D721Med (cell line): ENCODE results near the gene MAF.

Experiments used
- DNase-seq: peaks from one replicate; pipeline ENCODE4 v3.0.0; 2011; ENCODE audit warnings: low spot score; ENCODE audit not compliant: insufficient read length
- FAIRE-seq: peaks from 2 replicates; lab custom pipeline; 2011; peaks lifted over from hg19 to GRCh38; lab: Jason Lieb, UNC
- TF ChIP-seq, protein P1 (sequence below): IDR thresholded peaks from 2 replicates; pipeline ENCODE4 v1.5.1; 2012; ENCODE audit warnings: mild to moderate bottlenecking, control low read depth; ENCODE audit not compliant: insufficient read depth; ENCODE audit errors: missing control alignments

Gene MAF

GRCh38 chr16:79559532-79559931 is 41.0 kb downstream of the MAF start:
- no peak for FAIRE-seq
- no peak for DNase-seq
- TF ChIP-seq, protein P1, sequence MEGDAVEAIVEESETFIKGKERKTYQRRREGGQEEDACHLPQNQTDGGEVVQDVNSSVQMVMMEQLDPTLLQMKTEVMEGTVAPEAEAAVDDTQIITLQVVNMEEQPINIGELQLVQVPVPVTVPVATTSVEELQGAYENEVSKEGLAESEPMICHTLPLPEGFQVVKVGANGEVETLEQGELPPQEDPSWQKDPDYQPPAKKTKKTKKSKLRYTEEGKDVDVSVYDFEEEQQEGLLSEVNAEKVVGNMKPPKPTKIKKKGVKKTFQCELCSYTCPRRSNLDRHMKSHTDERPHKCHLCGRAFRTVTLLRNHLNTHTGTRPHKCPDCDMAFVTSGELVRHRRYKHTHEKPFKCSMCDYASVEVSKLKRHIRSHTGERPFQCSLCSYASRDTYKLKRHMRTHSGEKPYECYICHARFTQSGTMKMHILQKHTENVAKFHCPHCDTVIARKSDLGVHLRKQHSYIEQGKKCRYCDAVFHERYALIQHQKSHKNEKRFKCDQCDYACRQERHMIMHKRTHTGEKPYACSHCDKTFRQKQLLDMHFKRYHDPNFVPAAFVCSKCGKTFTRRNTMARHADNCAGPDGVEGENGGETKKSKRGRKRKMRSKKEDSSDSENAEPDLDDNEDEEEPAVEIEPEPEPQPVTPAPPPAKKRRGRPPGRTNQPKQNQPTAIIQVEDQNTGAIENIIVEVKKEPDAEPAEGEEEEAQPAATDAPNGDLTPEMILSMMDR = no peak

GRCh38 chr16:79557421-79557820 is 43.1 kb downstream of the MAF start:
- no peak for FAIRE-seq
- TF ChIP-seq, protein P1 = no peak
- no peak for DNase-seq

- FAIRE-seq (no peak), DNase-seq (no peak)
- TF ChIP-seq, protein P1 = no peak
These were observed 45.6 kb downstream of the MAF start for GRCh38 chr16:79554912-79555311.

- FAIRE-seq (no peak), DNase-seq (no peak)
These were observed 50.2 kb downstream of the MAF start for GRCh38 chr16:79550373-79550772.

DNA sequence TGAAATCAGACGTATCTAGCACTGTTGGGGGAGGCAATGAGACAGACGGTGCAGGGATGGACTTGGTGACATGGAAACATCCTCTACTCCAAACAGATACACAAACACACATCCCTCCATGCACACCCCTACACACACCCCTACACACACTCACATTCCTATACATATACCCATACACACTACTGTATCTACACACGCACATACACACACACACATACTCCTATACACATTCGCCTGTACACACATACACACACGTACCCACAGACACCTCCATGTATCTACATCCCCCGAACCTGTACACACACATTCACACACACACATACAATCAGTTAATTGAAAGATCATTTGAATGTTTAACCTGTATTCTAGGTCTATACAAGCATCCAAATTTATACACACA is 53.5 kb downstream of the MAF start:
- FAIRE-seq = no peak
- TF ChIP-seq, protein P1 = no peak
- no peak for DNase-seq

More at GRCh38 chr16:79550373-79550772, 50.2 kb downstream of the MAF start:
- TF ChIP-seq, protein P1 = no peak
